COLO668 (cell line): Measurements from ENCODE around the gene LAMTOR4.
"Not testable (repeated sequence)": the region's sequence is repeated elsewhere in the genome, so short reads cannot be mapped to it uniquely, and the experiment has no call there.

Experiments
- DNase-seq: peaks from one replicate; lab custom pipeline; 2025; ENCODE audit not compliant: unreplicated experiment; lab: John Stamatoyannopoulos, UW

Gene LAMTOR4

GRCh38 chr7:100122067-100122466 is 26.7 kb upstream of the LAMTOR4 start:
- peak; percentile 93 for DNase-seq

GRCh38 chr7:100122568-100122967 is 26.1 kb upstream of the LAMTOR4 start:
- DNase-seq: no peak

DNA sequence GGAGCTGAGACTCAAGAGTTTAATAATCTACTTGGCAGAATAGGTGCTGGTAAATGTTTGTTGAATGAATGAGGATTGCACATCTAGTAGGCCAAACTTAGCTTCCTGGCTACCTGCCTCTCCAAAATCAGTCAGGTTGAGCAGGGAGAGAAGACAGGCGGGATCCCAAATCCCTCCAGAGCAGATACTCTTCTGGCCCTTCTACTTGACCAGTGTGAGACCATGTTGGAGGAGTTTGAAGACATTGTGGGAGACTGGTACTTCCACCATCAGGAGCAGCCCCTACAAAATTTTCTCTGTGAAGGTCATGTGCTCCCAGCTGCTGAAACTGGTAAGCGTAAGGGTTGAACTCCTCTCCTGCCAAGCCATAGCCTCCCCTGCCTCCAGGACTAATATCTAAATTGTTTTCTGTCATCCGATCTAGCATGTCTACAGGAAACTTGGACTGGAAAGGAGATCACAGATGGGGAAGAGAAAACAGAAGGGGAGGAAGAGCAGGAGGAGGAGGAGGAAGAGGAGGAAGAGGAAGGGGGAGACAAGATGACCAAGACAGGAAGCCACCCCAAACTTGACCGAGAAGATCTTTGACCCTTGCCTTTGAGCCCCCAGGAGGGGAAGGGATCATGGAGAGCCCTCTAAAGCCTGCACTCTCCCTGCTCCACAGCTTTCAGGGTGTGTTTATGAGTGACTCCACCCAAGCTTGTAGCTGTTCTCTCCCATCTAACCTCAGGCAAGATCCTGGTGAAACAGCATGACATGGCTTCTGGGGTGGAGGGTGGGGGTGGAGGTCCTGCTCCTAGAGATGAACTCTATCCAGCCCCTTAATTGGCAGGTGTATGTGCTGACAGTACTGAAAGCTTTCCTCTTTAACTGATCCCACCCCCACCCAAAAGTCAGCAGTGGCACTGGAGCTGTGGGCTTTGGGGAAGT is 24.2 kb upstream of the LAMTOR4 start:
- no peak for DNase-seq

DNA sequence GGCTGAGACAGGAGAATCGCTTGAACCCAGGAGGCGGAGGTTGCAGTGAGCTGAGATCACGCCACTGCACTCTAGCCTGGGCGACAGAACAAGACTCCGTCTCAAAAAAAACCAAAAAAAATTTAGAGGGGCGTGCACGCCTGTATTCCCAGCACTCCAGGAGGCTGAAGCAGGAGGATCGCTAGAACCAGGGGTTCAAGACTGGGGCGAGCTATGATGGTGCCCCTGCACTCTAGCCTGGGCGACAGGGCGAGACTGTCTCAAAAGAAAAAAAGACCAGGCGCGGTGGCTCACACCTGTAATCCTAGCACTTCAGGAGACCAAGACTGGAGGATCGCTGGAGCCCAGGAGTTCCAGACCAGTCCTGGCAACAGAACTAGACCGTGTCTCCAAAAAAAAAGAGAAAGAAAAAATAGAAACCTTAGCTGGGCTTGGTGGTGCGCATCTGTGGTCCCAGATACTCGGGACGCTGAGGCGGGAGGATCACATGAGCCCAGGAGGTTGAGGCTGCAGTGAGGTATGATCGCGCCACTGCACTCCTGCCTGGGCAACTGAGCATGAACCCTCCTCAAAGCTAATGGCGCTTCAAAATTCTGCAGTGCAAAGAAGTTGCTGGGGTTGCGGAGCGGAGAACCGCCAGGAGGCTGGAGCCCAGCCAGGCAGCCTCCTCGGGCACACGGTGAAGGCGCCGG is 22.3 kb upstream of the LAMTOR4 start:
- DNase-seq: no peak

GRCh38 chr7:100126931-100127865 is 21.5 kb upstream of the LAMTOR4 start, which contains the start of gene MBLAC1:
MBLAC1 (plus strand) TSS chr7:100126967; CDS start chr7:100127396, 429 bp downstream.
- DNase-seq: peak; percentile 92

DNA sequence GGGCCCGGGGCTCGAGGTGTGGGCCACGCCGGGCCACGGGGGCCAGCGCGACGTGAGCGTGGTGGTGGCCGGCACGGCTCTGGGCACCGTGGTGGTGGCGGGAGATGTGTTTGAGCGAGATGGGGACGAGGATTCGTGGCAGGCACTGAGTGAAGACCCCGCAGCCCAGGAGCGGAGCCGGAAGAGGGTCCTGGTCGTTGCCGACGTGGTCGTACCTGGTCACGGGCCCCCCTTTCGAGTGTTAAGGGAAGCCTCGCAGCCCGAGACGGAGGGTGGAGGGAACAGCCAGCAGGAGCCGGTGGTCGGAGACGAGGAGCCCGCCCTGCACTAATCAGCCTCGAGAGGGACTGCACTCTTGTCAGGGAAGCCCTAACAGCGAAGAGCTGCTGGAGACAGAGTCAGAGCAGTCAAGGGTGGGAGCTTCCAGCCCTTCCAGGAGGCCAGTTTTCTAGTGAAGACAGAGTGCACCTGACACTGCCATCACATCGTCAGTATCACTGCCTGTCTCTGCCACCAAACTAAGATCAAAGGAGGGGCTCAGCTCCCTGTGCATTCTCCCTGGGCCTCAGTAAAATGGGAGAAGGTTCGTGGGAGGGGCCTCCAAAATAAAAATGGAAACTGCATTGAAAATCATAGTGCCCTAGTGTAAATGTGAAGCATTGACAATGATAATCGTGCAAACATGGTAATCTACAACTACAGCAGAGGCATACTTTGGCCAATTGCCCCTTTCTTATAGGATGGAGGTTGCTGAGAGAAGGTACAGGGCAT is 20.7 kb upstream of the LAMTOR4 start:
- DNase-seq: peak; percentile 24

DNA sequence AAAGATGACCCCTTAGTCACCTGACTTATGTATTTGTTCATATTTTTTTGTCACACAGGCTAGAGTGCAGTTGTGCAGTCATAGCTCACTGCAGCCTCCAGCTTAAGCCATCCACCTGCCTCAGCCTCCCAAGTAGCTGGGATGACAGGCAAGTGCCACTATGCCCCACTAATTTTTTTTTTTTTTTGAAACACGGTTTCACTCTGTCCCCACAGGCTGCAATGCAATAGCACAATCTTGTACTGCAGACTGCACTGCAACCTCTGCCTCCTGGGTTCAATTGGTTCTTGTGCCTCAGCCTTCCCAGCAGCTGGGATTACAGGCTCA is 20.1 kb upstream of the LAMTOR4 start:
- no peak for DNase-seq

DNA sequence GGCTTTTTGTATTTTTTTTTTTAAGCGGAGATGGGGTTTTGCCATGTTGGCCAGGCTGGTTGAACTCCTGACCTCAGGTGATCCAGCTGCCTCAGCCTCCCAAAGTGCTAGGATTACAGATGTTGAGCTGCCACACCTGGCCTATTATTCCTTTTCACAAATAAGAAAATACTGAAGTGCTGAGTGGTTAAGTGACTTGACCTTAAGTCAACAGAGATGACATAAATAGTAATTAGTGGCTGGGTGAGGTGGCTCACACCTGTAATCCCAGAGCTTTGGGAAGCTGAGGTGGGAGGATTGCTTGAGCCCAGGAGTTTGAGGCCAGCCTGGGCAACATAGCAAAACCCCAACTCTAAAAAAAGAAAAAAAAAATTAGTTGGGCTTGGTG is 18.5 kb upstream of the LAMTOR4 start:
- DNase-seq: peak; percentile 46

DNA sequence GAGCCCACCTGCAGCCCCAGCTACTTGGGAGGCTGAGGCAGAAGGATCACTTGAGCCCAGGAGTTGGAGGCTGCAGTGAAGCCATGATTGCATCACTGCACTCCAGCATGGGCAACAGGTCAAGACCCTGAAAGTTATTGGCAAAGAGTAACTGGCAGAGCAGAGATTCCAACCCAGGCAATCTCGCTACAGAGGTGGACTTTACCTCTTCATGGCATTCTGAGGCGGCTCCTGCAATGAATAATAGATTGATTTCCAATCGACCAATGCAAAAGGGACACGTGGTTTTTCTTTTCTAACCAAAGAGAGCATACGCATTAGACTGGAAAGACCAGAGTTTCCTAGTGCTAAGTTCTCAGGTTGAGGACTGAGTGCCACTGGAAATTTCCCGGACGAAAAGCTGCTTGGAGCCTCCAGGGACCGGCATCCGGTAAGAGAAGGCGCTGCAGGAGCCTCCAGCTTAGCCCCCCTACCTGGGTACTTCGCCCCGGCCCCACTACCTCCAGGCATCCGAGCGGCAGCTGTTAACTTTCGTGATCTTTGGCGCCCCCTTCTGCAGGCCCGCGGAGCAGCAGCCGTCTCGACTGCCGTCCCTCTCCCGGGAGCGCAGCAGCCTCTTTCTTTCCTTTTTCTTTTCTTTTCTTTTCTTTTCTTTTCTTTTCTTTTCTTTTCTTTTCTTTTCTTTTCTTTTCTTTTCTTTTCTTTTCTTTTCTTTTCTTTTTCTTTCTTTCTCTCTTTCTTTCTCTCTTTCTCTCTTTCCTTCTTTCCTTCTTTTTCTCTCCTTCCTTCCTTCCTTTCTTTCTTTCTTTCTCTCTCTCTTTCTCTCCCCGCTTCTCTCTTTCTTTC is 17.9 kb upstream of the LAMTOR4 start:
- DNase-seq: peak; percentile 81

GRCh38 chr7:100132126-100132525 is 16.6 kb upstream of the LAMTOR4 start:
- DNase-seq: no peak

DNA sequence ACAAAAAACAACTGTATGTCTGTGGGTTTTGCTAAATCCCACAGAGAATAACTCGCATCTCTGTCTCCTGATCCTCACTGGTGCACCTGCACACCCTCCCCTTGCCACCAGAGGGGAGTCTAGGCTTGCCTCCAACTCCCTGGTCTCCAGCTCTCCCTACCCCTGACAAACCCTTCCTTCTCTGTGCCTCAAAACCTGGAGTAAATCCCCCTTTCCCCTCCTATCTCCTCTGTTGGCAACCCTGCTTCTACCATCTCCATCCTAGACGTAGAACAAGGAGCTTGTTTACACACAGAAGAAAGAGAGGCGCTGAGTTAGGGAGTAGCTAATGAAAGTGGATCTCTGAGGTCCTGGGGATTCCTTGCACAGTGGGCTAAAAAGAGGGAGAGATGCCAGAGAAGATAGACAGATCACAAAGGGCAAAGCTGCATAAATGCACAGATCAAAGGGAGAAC is 16.0 kb upstream of the LAMTOR4 start:
- peak; percentile 63 for DNase-seq

- peak; percentile 32 for DNase-seq
Measured at GRCh38 chr7:100137851-100138760, 10.6 kb upstream of the LAMTOR4 start.

- no peak for DNase-seq
Measured at GRCh38 chr7:100141555-100141949, 7.2 kb upstream of the LAMTOR4 start.

GRCh38 chr7:100142461-100142860 is 6.3 kb upstream of the LAMTOR4 start:
- no peak for DNase-seq

DNA sequence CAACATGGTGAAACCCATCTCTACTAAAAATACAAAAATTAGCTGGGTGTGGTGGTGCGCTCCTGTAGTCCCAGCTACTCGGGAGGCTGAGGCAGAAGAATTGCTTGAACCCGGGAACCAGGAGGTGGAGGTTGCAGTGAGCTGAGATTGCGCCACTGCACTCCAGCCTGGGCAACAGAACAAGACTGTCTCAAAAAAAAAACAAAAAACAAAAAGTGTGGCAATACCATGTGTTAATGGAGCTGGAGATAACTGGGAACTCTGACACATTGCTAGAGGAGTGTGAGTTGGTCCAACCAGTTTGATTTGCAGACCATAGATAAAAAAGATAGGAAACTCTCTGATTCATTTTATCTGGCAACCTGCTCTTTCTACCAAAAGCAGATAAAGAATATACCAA is 2.4 kb upstream of the LAMTOR4 start:
- not testable (repeated sequence) for DNase-seq

DNA sequence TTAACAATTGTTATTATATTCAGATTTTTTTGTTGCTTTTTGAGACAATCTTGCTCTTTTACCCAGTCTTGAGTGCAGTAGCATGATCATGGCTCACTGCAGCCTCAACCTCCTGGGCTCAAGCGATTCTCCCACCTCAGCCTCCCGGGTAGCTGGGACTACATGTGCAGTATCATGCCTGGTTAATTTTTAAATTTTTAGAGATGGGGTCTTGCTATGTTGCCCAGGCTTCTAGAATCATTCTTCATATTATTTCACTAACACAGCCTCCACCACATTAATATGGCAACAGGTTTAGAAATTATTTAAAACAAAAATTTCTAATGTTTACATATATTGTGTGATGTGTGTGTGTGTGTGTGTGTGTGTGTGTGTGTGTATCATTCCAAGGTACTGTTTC is 1.4 kb upstream of the LAMTOR4 start:
- no peak for DNase-seq

DNA sequence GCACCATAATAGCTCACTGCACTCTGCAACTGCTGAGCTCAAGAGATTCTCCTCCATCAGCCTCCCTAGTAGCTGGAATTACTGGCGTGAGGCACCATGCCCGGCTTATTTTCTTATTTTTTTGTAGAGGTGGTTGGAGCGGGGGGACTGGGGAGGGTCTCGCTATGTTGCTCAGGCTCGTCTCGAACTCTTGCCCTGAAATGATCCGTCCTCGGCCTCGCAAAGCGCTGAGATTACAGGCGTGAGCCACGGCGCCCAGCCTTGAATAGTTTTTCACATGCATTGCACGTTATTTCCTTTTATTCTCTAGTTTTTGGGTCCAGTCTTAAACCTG is 526 bp upstream of the LAMTOR4 start:
- no peak for DNase-seq

DNA sequence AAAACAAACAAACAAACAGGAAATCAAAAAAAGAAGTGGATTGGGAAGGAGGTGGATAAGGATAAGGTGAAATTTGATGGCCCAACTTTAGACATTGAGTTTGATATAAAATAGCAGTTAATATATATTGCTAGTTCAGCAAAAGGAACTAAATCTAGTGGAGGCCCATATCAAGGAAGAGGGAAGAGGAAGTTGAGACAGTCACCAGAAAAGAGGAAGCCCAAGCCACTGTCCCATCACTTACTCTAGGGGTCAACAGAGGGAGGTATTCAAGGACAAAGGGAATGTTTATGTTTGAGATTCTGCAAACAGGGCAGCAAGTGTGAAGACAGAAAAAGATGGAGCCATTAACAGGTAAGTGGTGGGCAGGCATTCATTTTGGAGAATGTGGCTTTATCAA is 3.7 kb downstream of the LAMTOR4 start:
- no peak for DNase-seq
